HG03575 (cell line): ENCODE results near the gene MT1B.

Experiments
- ATAC-seq: cut with Tn5 transposase; IDR thresholded peaks from one replicate; pipeline ENCODE4 v1.9.1; 2021; ENCODE audit not compliant: unreplicated experiment, insufficient number of reproducible peaks, low FRiP score; ENCODE audit errors: extremely low read depth

The MT1B gene

DNA sequence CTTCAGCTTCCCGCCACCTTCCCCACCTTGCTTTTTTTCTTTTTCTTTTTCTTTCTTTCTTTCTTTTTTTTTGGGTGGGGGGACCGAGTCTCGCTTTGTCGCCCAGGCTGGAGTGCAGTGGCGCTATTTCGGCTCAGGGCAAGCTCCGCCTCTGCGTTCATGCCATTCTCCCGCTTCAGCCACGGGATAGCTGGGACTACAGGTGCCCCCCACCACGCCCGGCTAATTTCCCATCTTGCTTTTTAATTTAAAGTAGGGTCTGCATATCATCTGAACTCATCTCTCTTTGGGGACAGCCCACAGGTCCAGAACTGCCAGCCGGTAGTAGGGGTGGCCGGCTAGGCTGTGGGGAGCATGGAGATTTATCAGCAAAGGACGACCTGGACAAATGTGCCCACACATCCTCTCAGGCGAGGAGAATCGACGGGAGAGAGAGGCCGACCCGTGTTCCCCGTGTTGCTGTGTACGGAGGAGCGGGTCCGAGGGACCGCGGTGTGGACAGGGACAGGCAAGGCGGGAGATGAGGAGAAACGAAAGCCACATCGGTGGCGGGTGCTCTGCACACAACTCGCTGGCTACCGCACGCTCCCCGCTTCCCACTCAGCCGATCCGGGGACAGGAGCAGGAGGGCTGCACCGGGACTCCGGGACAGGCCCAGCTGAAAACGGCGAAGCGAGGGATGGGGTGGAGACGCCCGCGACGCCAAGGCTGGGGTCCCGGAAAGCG, 16.8 kb upstream of the MT1B start:
- no peak for ATAC-seq

DNA sequence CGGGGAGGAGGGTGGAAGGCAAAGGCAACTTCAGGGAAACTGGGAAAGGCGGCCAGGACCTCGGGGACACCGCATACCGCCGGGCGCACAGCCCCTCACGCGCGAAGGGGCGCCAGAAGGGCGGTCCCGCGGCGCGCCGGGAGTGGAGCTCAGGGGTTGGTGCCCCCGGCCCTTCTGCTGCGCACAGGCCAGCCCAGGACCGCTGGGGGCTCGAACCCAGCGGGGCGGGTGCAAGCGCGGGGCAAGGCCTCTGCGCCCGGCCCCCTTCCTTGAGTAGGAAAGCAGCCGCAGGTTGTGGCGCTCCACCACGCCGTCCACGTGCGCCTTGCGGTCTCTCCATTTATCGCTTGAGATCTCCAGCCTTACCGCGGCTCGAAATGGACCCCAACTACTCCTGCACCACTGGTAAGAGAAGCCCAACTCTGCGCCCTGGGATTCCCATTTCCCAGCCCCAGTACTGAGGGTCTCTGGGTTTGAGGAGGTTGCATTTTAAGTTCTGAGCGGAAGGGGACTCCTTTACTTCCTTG, 16.2 kb upstream of the MT1B start:
- ATAC-seq = no peak

DNA sequence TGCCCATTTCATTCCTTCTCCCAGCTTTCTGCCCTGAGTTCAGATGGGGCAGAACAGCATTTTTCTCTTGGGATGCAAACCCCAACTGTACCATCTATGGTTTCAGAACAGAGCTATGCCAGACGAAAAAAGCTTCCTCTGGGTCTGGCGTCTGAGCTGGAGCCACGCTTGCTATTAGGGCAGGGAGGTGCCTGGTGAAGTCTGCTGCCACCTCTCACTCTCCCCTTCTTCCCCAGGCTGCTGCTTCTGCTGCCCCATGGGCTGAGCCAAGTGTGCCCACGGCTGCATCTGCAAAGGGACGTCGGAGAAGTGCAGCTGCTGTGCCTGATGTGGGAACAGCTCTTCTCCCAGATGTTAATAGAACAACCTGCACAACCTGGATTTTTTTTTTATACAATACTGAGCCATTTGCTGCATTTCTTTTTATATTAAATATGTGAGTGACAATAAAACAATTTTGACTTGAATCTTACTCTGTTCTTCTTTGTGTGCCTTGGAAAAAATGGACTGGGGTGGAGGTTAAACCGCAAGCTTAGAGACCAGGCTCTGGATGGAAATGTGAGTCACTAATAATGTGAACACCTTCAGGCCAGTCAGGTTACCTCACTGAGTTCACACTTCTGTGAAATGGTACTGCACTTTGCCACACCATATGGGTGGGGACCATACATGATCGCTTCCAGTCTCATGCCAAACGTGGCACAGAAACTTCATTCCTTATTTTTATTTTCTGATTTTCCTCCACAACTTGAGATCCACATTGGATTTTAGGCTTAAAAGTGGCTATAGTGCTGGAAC, 14.9 kb upstream of the MT1B start:
- ATAC-seq = no peak

DNA sequence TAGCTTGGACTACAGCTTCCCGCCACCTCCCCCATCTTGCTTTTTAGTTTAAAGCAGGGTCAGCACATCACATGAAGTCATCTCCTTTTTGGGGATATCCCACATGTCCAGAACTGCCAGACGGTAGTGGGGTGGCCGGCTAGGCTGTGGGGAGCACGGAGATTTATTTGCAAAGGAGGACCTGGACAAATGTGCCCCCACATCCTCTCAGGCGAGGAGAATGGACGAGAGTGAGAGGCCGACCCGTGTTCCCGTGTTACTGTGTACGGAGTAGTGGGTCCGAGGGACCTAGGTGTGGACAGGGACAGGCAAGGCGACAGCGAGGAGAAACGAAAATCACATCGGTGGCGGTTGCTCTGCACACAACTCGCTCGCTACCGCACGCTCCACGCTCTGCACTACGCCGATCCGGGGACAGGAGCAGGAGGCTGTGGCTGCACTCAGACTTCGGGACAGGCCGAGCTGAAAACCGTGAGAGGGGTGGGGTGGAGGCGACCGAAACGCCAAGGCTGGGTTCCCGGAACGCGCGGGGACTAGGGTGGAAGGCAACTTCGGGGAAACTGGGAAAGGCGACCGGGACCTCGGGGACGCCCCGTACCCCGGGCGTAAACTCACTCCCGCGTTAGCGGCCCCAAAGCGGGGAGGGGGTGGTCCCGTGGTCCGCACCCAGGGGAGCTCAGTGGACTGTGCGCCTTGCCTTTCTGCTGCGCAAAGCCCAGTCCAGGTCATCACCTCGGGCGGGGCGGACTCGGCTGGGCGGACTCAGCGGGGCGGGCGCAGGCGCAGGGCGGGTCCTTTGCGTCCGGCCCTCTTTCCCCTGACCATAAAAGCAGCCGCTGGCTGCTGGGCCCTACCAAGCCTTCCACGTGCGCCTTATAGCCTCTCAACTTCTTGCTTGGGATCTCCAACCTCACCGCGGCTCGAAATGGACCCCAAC, 13.6 kb upstream of the MT1B start, which contains the start of gene MT1A:
TSS of gene MT1A (plus strand) at position 853 of the 937 bp plus-strand sequence. CDS start at position 926, 73 bp downstream.
- ATAC-seq = no peak

DNA sequence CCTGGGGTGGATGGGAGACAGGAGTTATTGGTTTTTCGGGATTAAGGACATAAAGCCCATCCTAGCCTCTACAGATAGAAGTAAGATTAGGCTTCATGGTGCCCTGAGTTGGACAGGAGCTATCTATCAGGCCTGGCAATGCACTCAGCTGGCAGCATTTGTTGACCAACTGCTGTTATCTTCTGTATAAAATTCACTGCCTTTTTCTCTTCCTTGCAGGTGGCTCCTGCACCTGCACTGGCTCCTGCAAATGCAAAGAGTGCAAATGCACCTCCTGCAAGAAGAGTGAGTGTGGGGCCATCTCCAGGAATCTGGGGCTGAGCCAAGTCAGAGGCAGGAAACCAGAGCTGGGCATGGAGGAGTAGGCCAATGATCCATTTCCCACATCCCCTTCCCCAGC, 12.6 kb upstream of the MT1B start:
- ATAC-seq = no peak

DNA sequence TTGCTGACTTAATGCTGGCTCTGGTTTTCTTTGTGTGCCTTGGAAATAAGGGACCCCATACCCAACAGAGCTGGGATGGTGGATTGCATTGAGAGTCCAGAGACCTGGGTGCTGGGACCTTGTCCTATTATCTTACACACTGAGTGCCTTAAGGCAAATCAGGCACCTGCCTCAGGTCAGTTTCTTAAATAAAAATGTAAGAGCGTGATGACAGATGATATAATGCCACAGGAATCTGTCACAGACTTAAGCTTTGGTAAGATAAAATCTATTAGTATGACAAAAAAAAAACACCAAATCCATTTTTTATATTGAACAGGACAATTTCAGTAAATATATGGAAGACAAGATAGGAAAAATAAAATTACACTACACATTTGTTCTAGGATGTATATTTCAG, 11.6 kb upstream of the MT1B start:
- ATAC-seq = no peak

DNA sequence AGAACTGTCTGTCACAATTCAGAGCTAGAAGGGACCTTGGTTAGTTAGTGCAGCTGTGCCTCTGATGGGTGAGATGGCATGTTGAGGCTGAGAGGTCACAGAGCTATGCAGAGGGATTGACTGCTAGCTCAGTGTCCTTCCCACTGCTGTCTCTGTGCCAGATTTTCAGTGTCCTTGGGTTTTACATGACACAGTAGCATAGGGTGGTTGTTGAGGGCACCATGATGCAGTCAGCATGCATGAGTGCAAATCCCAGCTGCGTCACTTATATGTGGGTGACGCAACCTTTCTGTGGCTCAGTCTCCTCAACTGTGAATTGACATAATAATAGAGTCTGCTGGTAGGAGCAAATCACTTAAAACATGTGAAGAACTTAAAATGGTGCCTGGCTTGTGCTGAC, 10.5 kb upstream of the MT1B start:
- ATAC-seq = no peak

DNA sequence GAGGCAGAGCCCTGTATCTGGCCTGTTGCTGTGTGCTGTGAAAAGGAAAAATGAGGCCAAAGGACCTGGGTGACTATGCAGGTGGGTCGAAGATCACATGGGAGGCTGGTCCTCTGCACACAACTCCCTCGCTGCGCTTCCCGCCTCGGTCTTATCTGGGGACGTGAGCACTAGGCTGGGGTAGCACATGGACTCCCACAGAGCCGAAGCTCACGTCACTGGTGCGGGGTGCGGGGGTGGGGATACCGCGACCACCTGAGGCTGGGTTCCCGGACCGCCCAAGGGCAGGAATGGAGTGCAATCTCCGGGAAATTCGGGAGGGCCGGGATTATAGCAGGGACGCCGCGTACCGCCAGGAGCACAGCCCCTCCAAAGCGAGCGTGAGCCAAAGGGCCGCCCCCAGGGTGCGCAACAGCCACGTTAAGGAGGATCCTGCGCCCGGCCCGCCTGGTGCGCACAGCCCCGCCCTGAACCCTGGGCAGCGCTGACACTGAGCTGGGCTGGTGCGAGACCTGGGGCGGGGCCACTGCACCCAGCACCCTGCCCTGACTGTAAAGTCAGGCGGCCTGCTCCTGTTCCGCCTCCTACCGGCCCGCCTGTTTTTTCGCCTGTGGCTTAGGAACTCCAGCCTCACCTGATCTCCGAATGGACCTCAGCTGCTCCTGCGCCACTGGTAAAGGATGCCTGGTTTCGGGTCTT, 8.5 kb upstream of the MT1B start:
- no peak for ATAC-seq

DNA sequence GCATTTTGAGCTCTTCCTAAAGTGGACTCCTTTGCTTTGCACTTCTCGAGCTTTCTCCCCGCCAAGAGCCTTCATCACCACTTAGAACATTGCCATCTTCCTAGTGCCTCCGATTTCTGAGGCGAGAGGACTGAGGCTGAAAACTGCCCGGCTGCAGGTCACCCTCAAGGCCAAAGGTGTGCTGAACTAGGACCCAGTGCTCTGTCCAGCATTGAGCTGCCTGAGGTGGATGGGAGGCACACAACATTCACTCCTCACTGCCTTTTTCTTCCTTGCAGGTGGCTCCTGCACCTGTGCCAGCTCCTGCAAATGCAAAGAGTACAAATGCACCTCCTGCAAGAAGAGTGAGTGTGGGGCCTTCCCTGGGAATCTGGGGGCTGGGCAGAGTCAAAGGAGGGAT, 7.9 kb upstream of the MT1B start:
- no peak for ATAC-seq

DNA sequence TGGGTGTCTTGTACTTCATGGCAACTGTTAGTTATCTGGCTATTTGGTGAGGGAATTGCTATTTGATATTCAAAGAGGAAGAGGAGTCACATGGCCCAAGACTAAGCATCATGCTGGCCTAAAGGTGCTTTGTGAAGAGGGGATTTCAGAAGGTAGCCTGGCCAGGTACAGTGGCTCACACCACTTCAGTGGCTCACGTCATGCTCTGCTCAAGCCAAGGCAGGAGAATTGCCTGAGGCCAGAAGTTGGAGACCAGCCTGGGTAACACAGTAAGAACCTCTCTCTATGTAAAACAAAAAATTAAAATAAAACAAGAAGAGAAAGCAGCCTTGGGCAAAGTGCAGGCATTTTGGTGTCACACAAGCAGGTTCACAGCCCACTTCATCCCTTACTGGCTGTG, 6.4 kb upstream of the MT1B start:
- no peak for ATAC-seq

DNA sequence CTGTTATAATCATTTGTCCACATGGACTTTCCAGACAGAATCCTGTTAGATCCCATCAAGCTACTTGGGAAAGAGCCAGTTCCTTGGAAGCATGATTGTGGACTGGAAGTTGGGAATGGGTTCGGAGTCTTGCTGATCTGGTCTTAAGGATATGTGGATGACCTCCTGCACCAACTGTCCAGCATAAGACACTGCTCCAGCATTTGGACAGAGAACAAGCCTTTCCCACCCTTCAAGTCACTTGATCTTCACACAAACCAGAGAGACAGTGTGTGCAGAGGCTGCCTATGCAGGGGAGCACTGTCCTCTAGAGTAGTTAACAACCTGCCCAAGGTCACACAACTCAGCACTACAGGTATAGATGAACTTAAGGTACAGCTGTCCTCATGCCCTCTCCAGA, 5.8 kb upstream of the MT1B start:
- ATAC-seq = no peak

DNA sequence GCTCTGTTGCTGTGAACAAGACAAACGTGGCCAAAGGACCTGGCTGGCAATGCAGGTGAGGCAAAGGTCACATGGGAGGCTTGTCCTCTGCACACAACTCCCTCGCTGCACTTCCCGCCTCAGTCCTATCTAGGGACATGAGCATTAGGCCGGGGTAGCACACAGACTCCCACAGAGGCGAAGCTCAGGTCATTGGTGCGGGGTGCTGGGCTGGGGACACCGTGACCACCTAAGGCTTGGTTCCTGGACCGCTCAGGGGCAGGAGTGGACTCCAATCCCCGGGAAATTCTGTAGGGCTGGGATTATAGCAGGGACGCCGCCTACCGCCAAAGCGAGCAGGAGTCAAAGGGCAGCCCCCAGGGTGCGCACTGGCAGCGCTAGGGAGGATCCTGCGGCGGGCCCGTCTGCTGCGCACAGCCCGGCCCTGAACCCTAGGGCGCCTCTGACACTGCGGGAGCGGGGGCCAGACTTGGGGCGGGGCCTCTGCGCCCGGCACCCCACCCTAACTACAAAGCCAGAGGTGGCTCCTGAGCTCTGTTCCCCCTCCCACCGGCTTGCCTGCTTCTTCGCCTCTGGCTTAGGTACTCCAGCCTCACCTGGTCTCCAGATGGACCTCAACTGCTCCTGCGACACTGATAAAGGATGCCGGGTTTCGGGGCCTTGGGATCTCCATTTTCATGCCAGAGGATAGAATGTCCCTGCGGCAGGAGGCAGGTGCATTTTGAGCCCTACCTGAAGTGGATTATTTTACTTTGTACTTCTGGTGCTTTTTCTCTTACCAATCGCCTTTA, 3.9 kb upstream of the MT1B start:
- ATAC-seq = no peak

DNA sequence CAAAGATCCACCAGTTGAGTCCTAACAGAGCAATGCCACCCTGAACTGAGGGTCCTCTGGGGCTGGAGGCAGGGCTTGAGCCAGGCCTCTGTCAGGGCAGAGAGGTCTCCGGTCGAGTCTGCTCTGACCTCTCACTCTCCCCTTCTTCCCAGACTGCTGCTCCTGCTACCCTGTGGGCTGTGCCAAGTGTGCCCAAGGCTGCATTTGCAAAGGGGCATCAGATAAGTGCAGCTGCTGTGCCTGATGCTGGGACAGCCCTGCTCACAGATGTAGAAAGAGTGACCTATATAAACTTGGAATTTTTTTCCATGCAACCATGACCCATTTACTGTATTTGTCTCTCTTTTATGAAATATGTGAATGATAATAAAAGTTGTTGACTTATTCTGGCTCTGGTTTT, 2.4 kb upstream of the MT1B start:
- no peak for ATAC-seq

DNA sequence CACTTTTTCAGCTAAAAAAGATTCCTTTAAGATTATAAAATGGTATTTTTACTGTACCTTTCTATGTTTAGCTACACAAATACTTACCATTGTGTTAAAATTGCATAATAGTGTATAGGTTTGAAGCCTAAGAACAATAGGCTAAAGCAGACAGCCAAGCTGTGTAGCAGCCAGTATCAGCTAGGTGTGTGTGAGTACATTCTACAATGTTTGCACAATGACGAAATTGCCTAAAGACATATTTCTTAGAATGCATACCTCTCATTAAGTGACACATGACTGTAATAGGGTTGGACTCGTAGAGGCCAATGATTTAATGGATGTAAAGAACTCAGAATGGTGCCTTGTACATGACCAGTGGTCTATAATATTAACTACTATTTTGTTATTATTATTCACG, 1.9 kb upstream of the MT1B start:
- ATAC-seq = no peak

DNA sequence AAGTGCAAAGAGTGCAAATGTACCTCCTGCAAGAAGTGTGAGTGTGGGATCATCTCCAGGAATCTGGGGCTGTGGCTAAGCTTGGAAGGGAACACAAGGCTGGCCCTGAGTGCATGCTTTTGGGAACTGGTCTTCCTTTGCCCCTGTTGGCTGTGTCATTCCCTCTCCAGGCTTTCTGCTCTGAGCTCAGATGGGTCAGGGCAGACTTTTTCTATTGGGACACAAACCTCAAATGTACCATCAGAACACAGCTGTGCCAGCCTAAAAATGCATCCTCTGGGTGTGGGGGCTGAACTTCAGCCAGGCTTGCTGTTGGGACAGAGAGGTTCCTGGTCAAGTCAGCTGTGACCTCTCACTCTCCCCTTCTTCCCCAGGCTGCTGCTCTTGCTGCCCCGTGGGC, 914 bp downstream of the MT1B start:
- ATAC-seq = no peak

DNA sequence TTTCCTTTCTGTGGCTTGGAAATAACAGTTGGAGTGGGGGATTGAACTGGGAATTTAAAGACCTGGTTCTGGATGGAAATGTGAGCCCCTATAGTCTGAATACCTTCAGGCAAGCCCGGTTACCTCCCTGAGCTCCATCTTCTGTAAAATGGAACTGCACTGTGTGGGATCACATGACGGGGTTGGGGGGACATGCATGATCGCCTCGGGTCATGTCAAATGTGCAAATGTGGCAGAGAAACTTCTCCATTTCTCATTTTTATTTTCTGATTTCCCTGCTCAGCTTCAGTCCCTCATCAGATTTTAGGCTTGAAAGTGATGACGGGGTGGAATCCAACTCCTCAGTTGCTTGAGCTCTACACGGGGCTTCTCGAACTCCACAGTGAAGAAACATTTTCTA, 1.5 kb downstream of the MT1B start:
- no peak for ATAC-seq

DNA sequence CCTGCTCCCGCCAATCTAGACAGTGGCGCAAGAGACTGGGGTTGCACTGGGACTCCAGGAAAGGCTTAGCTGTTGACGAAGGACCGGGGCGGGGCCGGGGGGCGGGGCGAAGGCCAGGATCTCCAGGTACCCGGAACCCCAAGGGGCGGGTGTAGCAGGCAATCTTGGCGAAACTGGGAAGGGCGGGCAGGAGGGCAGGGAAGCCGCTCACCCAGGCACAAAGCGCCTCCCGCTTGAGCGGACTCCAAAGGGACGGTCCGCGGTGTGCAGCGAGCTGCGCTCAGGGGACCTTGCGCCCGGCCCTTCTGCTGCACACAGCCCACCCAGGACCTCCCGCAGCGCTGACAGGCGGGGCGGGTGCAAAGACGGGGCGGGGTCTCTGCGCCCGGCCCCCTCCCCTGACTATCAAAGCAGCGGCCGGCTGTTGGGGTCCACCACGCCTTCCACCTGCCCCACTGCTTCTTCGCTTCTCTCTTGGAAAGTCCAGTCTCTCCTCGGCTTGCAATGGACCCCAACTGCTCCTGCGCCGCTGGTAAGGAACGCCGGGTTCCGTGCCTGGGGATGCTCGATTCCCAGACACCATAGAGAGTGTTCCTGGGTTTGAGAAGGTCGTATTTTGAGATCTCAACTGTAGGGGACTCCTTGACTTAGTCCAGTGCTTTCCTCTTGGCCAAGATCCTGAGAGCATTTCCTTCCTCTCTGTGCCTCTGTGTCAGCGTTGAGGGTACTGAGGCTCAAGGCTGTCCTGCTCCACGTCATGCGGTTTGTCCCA, 6.1 kb downstream of the MT1B start, which contains the start of gene MT1F:
TSS of gene MT1F (plus strand) at position 405 of the 772 bp plus-strand sequence. CDS start at position 505, 100 bp downstream.
- ATAC-seq = no peak
